ENCODE results near the gene MYO5B. TPM values are rescaled to one million over a fixed set of nuclear protein-coding genes. Genes with fewer than 3 reads are reported as not detected.

MYO5B gene
- total and polyA plus RNA-seq, 2 experiments from 2014 or later: 20.3 to 41.9 TPM

DNA sequence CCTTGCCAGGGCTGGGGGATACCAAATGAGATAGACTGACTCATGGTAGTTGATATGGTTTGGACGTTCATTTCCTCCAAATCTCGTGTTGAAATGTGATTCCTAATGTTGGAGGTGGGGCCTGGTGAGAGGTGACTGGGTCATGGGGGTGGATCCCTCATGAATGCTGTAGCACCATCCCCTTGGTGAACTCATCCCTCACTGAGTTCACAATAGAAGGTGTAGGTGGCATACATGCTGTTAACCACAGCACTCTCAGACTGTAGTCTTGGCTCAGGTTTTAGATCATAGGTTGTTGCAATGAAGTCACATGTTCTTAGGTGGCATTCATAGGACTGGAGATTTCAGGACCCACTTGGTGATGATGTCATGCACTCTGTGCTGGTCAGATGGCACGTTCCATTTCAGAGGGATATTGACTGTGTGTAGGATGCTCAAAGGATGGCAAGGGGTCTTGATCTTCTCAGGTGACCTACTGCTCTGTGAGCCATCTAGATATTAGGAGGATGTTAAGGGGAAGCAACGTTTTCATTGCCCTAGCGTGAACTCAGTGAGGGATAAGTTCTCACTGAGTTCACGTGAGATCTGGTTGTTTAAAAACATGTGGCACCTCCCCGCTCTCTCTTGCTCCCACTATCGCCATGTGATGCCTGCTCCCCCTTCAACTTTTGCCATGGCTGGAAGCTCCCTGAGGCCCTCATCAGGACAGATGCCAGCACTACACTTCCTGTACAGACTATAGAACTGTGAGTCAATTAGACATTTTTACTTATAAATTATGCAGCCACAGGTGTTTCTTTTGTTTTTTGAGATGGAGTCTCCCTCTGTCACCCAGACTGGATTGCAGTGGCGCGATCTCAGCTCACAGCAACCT, 307.8 kb downstream of the MYO5B start:
- no peaks in the 10 kb centered on the region for H3K27me3 ChIP-seq
- DNase-seq (ENCODE audit: low spot score): no peak
- H4K20me1 ChIP-seq (ENCODE audit: insufficient read depth, poor library complexity, severe bottlenecking): no peaks in the 10 kb centered on the region
- no peak overlapping the region for H3K27ac ChIP-seq
- H3K9me2 ChIP-seq (replicated peaks; ENCODE audit: insufficient read depth): no peaks in the 10 kb centered on the region
- no peak overlapping the region for H2AFZ ChIP-seq
- H3K9me3 ChIP-seq (ENCODE audit: low read depth): no peaks in the 10 kb centered on the region
- WGBS (ENCODE audit: low lambda C conversion rate, missing lambda C conversion rate): 63% methylated on average over 10 of the region's 10 CpGs
- H3K4me3 ChIP-seq: no peak overlapping the region
- H3K79me2 ChIP-seq: no peaks in the 10 kb centered on the region
- TF ChIP-seq EZH2 (IDR thresholded peaks at IDR 0.05; ENCODE audit: borderline replicate concordance): no peak
- TF ChIP-seq, protein P1, sequence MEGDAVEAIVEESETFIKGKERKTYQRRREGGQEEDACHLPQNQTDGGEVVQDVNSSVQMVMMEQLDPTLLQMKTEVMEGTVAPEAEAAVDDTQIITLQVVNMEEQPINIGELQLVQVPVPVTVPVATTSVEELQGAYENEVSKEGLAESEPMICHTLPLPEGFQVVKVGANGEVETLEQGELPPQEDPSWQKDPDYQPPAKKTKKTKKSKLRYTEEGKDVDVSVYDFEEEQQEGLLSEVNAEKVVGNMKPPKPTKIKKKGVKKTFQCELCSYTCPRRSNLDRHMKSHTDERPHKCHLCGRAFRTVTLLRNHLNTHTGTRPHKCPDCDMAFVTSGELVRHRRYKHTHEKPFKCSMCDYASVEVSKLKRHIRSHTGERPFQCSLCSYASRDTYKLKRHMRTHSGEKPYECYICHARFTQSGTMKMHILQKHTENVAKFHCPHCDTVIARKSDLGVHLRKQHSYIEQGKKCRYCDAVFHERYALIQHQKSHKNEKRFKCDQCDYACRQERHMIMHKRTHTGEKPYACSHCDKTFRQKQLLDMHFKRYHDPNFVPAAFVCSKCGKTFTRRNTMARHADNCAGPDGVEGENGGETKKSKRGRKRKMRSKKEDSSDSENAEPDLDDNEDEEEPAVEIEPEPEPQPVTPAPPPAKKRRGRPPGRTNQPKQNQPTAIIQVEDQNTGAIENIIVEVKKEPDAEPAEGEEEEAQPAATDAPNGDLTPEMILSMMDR (IDR thresholded peaks at IDR 0.05; ENCODE audit: poor library complexity): no peak
- no peak for TF ChIP-seq EZH2phosphoT487 (IDR thresholded peaks at IDR 0.05; ENCODE audit: low read depth, severe bottlenecking, unreplicated experiment)
- no peak overlapping the region for H3K4me2 ChIP-seq
- H3K4me1 ChIP-seq (ENCODE audit: insufficient read depth): no peaks in the 10 kb centered on the region
- H3K36me3 ChIP-seq (replicated peaks; ENCODE audit: insufficient read depth, low read depth): no peaks in the 10 kb centered on the region

DNA sequence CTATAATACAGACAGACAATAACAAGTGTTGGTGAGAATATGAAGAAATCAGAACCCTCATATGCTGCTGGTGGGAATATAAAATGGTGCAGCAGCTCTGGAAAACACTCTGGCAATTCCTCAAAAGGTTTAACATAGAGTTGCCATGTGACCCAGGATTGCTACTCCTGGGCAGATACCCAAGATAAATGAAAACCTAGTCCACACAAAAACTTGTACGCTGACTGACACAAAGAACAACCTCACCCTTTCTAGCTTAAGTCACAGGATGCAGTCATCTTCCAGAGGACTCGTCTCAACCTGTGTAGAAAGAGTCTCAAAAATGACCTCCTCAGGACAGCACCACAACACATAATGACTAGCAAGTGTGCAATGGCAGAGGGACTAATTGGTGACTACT, 310.0 kb downstream of the MYO5B start:
- H3K4me3 ChIP-seq: no peak overlapping the region
- no peaks in the 10 kb centered on the region for H3K9me2 ChIP-seq (replicated peaks; ENCODE audit: insufficient read depth)
- no peaks in the 10 kb centered on the region for H3K27me3 ChIP-seq
- H3K4me2 ChIP-seq: no peak overlapping the region
- H4K20me1 ChIP-seq (ENCODE audit: insufficient read depth, poor library complexity, severe bottlenecking): no peaks in the 10 kb centered on the region
- WGBS (ENCODE audit: low lambda C conversion rate, missing lambda C conversion rate): 100% methylated on average over 2 of the region's 2 CpGs
- no peak for TF ChIP-seq EZH2phosphoT487 (IDR thresholded peaks at IDR 0.05; ENCODE audit: low read depth, severe bottlenecking, unreplicated experiment)
- TF ChIP-seq EZH2 (IDR thresholded peaks at IDR 0.05; ENCODE audit: borderline replicate concordance): no peak
- TF ChIP-seq, protein P1 (IDR thresholded peaks at IDR 0.05; ENCODE audit: poor library complexity): no peak
- no peak overlapping the region for H3K27ac ChIP-seq
- H3K9me3 ChIP-seq (ENCODE audit: low read depth): no peaks in the 10 kb centered on the region
- no peaks in the 10 kb centered on the region for H3K36me3 ChIP-seq (replicated peaks; ENCODE audit: insufficient read depth, low read depth)
- H3K4me1 ChIP-seq (ENCODE audit: insufficient read depth): no peaks in the 10 kb centered on the region
- H2AFZ ChIP-seq: no peak overlapping the region
- DNase-seq (ENCODE audit: low spot score): no peak
- no peaks in the 10 kb centered on the region for H3K79me2 ChIP-seq

DNA sequence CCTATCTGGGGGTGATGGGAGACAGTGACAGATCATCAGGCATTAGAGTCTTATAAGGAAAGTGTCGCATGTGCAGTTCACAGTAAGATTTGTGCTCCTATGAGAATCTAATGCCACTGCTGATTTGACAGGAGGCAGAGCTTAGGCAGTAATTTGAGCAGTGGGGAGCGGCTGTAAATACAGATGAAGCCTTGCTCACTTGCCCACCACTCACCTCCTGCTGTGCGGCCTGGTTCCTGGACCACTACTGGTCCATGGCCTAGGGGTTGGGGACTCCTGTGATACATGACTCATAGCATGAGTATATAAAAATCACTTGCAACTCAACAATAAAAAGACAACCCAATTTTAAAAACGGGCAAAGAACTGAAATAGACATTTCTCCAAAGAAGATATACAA, 310.5 kb downstream of the MYO5B start:
- TF ChIP-seq EZH2 (IDR thresholded peaks at IDR 0.05; ENCODE audit: borderline replicate concordance): no peak
- TF ChIP-seq, protein P1 (IDR thresholded peaks at IDR 0.05; ENCODE audit: poor library complexity): no peak
- TF ChIP-seq EZH2phosphoT487 (IDR thresholded peaks at IDR 0.05; ENCODE audit: low read depth, severe bottlenecking, unreplicated experiment): no peak
- H3K4me2 ChIP-seq: no peak overlapping the region
- H3K27ac ChIP-seq: no peak overlapping the region
- H3K4me3 ChIP-seq: no peak overlapping the region
- H4K20me1 ChIP-seq (ENCODE audit: insufficient read depth, poor library complexity, severe bottlenecking): no peaks in the 10 kb centered on the region
- 81% methylated on average over 4 of the region's 4 CpGs for WGBS (ENCODE audit: low lambda C conversion rate, missing lambda C conversion rate)
- no peaks in the 10 kb centered on the region for H3K36me3 ChIP-seq (replicated peaks; ENCODE audit: insufficient read depth, low read depth)
- no peaks in the 10 kb centered on the region for H3K4me1 ChIP-seq (ENCODE audit: insufficient read depth)
- H3K27me3 ChIP-seq: no peaks in the 10 kb centered on the region
- no peaks in the 10 kb centered on the region for H3K9me3 ChIP-seq (ENCODE audit: low read depth)
- no peaks in the 10 kb centered on the region for H3K9me2 ChIP-seq (replicated peaks; ENCODE audit: insufficient read depth)
- H2AFZ ChIP-seq: no peak overlapping the region
- no peaks in the 10 kb centered on the region for H3K79me2 ChIP-seq
- DNase-seq (ENCODE audit: low spot score): no peak

Measured in hepatocyte (in vitro differentiated cells).